SKM-1 (cell line): ENCODE results near the gene SEC23A.
"Not testable (repeated sequence)": the region's sequence is repeated elsewhere in the genome, so short reads cannot be mapped to it uniquely, and the experiment has no call there.

Source experiments
- DNase-seq: peaks from one replicate; lab custom pipeline; 2025; ENCODE audit not compliant: unreplicated experiment; lab: John Stamatoyannopoulos, UW

The SEC23A gene

DNA sequence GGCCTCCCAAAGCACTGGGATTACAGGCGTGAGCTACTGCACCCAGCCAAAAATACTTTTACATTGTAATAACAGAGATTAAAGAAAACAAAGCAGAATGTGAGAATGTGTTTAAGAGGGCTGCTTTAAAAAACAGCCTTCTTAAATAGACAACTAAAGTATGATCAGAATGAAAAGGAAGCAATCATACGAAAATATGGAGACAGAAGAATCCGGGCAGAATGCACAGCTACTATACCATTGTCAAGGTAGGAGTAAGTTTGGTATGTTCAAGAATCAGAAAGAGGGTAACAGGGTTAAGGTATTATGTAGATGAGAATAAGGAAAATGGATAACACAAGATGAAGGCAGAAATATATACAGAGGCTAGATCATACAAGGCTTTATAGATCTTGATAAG is 8.5 kb downstream of the SEC23A start:
- DNase-seq: no peak

DNA sequence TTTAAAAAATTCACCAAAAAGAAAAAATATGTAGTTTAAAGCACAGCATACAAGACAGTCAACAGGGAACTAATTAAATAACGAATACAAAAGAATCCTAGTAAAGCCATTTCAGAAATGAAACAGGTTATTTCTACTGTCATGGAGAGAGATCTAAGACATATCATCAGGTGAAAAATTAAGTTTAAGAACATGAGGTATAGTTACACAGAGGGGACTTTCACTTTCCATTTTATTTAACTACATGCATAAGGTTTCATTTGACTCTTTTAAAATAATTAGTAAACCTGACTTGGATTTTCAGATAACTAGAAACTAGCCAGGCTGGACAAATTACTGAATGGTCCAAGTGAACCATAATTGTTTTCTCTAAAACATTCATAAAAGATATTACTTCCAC is 11.3 kb downstream of the SEC23A start:
- DNase-seq: no peak

DNA sequence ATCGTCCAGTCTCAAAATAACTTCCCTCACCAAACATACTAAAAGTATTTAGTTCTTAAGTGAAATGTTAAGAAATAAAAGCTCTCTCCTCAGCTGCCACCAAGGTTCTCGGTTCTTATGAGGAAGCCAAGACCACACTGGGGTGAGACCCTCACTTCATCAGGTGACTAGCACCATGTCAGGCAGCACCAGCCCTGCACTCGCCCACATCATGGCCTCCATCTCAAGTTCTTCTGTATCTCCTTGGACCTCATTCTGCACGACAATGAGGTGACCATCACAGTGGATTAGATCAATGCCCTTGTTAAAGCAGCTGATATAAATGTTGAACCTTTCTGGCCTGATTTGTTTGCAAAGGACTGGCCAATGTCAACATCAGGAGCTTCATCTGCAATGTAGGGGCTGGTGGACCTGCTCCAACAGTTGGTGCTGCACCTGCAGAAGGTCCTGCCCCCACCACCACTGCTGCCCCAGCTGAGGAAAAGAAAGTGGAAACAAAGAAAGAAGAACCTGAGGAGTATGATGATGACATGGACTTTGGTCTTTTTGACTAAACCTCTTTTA is 12.4 kb downstream of the SEC23A start:
- no peak for DNase-seq

DNA sequence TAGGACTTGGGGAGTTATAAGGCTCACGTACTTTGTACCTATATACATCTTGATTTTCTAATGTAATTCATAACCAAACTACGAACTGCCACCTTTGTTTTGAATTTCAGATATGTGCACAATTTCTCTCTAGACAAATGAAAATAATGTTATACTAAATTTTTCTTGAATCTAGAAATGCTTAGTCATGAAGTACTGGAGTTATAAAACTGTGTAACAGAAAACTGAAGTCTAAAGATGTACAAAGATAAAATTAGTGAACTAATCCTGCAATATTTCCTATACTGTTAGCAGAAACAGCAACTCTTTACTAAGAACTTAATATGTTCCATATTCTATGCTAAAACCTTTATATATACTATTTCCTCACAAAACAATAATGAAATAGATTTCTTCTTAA is 15.5 kb downstream of the SEC23A start:
- DNase-seq: no peak

DNA sequence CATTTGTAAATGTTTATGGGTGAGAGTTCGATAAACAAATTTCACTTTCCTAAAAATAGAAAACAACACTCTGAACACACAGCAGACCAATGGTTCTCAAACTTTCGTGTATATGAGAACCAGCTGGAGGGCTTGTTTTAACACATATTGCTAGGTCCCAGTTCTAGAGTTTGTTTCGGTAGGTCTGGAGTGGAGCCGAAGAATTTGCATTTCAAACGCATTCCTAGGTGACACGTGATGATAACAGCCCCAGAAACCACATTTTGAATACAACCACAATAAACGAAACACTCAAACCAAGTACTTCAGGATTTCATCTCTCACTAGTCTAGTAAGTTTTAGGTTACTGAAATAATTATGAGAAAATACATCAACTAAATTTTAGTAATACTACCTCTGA is 17.1 kb downstream of the SEC23A start:
- DNase-seq: no peak

DNA sequence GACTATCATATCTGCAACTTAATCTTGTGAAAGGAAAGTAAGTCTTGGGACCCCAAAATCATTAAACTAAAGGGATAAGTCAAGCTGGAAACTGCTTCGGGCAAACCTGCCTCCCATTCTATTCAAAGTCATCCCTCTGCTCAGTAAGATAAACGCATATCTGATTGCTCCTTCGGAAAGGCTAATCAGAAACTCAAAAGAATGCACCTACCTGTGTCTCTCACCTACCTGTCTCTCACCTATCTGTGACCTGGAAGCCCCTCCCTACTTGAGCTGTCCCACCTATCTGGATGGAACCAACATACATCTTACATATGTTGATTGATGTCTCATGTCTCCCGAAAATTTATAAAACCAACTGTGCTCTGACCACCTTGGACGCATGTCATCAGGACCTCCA is 19.9 kb downstream of the SEC23A start:
- DNase-seq: no peak

DNA sequence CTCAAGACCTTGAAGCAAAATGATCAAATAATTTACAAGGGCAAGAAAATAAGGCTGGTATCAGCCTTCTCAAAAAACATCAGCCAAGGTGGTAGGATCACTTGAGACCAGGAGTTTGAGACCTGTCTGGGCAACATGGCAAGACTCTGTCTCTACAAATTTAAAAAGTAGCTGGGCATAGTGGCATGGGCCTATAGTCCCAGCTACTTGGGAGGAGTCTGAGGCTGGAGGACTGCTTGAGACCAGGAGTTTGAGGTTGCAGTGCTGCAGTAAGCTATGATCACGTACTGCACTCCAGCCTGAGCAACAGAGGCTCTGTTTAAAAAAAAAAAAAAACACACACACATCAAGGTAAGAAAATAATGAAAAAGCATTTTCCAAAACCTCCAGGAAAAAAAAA is 22.1 kb downstream of the SEC23A start:
- no peak for DNase-seq

DNA sequence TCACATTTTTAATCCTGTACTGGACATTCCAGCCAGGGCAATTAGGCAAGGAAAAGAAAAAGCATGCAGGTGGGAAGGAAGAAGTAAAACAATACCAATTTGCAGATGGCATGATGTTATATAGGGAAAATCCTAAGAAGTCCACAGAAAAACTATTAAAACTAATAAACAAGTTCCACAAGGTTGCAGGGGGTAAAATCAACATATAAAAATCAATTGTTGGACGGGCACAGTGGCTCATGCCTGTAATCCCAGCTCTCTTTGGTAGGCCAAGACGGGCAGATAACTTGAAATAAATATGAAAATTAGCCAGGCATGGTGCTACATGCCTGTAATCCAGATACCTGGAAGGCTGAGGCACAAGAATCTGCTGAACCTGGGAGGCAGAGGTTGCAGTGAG is 31.9 kb downstream of the SEC23A start:
- no peak for DNase-seq

DNA sequence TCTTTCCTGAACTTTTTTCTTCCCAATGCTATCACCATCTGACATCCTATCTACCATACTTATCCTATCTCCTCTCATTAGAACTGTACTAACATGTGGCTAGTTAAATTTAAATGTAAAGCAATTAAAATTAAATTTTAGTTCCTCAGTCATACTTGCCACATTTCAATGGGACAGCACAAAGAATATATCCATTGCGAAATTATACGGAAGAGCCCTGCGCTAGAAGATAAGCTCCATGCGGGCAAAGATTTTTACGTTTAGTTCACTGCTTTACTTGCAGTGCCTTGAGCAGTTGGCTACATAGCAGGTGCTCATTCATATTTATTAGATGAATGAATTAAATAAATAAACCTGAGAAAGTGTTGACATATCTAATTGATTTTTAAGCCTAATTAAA is 33.1 kb downstream of the SEC23A start:
- no peak for DNase-seq

DNA sequence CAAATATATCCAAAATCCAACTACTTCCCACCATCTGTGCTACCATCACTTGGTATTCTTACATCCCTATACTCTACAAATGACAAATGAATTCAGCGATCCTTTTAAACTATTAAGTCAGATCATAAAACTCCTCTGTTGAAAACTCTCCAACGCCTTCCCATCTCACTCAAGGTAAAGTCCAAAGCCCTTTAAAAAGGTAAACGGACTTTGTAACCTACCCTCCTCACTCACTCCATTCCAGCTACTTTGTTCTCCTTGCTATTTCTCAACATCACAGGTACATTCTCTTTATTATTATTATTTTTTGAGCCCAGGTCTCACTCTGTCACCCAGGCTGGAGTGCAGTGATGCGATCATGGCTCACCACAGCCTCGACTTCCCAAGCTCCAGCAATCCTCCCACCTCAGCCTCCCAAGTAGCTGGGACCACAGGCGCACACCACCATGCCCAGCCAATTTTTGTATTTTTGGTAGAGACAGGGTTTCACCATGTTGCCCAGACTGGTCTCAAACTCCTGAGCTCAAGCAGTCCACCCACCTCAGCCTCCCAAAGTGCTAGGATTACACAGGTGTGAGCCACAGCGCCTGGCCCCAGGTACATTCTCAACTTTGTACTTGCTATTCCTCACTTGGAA is 33.7 kb downstream of the SEC23A start:
- not testable (repeated sequence) for DNase-seq

DNA sequence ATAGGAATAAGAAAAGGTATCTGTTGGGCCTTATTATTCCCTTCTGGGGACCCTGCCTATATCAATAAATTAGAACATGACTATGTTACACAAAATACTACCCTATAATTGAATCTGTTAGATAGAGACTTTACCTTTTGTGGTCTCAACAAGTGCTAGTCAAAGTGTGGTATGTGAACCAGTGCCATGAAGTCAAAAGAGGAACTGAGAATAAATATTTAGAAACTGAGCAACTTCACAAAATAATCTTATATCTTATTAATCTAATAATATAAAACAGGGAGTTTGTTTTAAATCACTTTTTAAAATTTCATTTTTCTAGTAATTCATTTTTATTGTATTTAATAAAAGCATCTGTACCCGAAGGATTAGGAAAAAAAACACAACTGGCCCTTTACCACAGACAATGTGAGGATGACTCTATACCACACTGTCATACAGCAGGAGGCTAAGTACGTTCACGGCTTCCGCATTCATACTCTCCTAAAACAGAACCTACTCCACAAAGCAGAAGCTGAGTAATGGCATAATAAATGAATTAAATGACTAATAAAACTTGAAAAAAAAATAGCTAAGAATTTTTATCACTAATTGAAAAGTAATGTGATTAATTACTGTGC is 42.1 kb downstream of the SEC23A start:
- DNase-seq: no peak

DNA sequence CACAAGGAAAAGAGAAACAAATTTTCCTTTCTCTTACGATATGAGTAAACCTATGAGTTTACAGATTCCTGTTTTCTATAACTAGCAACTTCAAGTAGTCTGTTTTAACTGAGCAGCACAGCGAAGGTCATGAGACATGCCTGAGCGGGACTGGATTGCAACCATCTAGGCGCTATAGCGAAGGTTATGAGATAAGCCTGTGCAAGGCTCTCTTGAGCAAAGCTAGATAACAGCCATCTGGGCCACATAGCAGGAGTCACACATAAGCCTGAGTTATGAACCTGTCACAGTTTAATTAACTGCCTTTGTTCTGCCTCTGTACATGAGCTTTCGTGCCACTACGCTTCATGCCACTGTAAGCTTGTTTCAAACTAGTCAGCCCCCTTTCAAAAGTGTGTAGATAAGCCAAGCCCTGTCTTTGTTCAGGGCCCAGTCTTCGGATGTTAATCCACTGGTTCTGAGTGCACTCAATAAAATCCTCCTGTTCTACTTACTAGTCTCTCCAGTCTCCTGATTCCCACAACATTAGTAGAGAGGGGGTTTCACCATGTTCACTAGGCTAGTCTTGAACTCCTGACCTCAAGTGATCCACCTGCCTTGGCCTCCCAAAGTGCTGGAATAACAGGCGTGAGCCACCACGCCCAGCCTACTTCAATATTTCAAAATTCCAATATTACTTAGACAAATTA is 47.1 kb downstream of the SEC23A start:
- DNase-seq: no peak

DNA sequence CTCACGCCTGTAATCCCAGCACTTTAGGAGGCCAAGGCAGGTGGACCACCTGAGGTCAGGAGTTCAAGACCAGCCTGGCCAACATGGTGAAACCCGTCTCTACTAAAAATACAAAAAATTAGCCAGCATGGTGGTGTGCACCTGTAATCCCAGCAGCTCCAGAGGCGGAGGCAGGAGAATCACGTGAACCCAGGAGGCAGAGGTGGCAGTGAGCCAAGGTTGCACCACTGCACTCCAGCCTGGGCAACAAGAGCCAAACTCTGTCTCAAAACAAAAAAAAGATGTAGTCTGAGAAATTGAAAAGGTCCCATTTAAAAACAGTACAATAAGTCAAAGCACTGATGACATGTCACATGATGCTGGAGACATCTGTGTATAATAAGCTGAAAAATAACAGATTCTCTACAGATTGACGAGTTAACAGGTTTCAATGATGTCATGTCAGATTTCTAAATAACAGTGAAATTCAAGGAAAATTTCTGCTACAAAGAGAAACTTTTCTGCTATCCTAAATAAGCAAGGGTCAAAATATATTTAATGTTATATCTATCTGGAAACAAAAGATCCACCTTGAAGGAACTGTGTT is 50.1 kb downstream of the SEC23A start:
- DNase-seq: not testable (repeated sequence)

DNA sequence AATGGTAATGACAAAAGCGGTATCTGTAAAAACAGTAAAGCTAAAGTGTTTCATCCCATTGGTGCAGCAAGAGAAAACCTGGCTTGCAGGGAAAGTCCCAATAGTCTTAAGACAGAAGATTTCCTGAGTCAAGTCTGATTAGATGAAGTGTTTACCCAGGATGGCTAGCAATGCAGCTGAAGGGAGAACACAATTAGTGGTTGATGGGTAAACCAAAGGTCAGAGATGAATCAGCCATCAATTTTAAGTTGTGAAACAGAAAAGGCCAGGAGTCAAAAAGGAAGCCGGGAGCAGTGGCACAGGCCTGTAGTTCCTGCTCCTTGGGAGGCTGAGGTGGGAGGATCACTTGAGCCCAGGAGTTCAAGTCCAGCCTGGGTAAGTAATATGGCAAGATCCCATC is 52.6 kb downstream of the SEC23A start:
- no peak for DNase-seq

DNA sequence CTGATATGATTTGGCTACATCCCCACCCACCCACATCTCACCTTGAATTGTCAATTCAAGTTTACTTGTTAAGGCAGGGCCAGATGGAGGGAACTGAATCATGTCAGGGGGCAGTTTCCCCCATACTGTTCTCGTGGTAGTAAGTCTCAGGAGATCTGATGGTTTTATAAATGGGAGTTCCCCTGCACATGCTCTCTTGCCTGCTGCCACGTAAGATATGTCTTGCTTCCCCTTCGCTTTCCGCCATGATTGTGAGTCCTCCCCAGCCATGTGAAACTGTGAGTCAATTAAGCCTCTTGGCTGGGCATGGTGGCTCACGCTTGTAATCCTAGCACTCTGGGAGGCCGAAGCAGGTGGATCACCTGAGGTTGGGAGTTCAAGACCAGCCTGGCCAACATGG is 57.1 kb downstream of the SEC23A start:
- not testable (repeated sequence) for DNase-seq

DNA sequence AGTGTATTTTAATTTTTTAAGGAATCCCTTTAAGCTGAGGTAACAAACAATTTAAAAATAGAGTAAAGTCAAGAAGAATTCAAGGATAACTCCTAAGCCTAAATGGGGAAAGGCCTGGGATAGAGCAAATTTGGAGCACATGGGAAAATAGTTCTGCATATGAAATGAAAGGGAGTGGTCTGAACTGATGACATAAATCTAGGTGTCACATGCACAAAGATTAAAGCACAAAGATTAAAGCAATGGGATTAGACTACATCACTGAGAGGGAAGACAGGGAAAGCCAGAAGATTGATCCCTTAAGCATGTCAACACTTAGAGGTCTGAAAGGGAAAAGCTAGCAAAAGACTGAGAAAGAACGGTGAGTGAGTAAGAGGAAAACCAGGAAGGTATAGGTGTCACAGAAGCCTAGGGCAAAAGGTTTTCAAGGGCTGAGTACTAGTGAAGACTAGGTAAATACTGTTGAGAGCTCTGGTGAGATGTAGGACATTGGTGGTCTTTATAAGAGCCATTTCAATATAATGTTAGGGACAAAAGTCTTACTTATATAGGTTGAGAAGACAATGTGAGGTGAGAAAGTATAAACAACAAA is 59.6 kb downstream of the SEC23A start:
- no peak for DNase-seq

DNA sequence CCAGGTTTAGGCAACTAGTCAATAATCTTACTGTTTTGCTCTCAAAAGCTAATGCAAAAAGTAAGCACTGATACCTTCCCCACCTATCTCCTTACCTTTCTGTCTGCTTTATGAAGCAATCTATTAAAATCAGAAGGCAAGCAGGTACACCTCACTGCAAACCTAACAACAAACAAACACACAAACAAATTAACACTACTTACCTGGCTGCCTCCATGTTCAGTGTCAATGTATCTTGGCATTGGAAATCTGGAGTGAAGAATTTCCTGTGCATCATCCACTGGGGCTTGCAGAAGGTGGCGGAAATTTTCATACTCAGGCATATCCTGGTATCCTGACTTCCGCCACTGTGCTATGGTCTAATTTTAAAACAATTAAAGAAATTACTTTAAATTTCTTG is 62.5 kb downstream of the SEC23A start:
- DNase-seq: no peak

DNA sequence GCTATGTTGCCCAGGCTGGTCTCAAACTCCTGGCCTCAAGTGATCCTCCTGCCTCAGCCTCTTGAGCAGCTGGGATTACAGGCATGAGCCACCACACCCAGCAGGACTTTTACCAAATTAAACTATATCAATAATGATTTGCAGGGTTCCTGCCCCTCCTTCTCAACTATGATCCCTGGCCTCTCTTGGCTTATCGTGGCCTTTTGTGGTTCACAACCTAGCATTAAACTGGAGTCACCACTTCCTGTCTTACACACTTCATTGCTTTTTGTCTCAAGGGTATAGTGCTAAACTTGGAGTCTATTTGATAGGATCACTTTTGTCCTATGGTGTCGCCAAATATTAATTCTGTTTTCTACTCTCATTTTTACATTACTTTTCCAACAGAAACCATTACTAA is 64.5 kb downstream of the SEC23A start:
- no peak for DNase-seq

DNA sequence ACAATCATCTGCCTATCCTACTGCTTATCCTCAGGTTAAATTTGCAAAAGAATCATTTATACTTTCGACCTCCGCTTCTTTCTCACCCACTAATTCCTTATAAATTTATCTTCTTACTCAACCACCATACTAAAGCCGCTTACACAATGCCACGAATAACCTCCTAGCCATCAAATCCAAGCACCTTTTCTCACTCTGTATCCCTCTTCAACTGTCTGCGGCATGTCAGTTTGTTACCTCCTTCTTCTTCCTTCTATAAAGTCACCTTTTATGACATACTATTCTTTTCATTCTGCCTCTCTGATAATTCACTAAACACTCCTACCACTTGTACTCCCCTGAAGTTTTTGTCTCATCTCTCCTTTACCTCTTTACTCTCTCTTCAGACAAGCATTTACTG is 66.3 kb downstream of the SEC23A start:
- no peak for DNase-seq

DNA sequence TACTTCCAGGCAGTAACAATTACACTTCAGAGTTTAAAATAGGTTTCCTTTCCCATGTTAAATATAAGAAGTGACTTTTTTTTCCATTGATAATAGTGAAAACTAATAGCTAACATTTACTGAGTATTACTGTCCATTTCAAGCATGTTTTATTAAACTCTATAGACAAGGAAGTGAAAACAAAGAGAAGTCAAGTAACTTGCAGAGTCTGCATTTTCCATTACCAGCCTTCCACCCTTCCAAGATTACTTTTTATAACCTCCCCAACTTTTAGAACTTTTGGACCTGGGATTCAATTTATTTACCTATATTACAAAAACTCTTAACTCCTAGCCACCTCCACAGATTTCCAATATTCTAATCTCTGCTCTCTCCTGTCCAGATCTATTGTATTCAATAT is 67.7 kb downstream of the SEC23A start:
- no peak for DNase-seq

DNA sequence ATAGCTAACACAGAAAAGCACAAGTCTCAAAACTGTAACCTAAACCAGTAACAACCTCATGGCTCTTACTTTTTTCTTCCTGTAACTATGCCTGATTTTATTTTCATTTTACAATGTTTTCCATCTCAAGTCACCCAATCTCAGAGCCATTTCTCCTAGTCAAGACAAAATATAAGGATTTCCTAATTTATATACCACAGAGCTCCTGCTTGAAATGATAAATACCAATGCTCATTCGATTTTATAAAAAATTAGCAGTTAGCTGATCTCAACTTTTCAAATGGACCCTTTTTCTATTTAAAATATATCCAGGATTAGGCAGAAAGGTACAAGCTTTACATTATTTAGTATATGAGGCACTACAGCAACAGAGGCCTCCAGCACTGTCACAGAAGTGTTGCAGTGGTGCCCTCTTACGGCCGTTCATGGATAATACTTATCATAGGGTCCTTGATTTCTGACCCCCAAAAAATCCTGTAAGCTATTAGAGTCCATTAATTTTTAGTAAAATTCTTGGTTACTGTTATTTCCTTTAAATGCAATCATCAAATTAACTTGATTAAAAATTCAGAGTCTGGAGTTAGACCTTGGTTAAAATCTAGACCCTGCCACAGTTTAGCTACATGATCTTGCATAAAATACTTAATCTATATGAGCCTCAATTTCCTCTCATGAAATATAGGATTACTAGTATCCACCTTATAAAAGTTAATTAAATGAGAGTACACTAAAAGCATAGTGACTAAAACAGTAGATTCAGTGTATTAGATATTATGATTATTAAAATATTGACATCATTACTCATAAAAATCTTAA is 68.3 kb downstream of the SEC23A start:
- DNase-seq: no peak
